HepG2 (cell line): ENCODE data around the gene PCIF1. TPM values are rescaled to one million over a fixed set of nuclear protein-coding genes. Genes with fewer than 3 reads are reported as not detected.
A peak's percentile ranks its signal among the peaks of the same experiment; 100 is the strongest.

Experiments used
- ATAC-seq: fragments of 200-7000 bp; cut with Tn5 transposase; 3 replicates; pipeline ENCODE4 v1.9.1; 2020; ENCODE audit warnings: mild to moderate bottlenecking, moderate library complexity
- BruUV-seq: library from RNA; stranded (reverse); fragments of 400-500 nt; replicated peaks from 2 replicates; lab custom pipeline; 2021; lab: Mats Ljungman, UMichigan
- CTCF ChIA-PET: fragments of 300-600 bp; formaldehyde crosslinking; extraction: SDS; loops from one replicate; lab custom pipeline; 2021; ENCODE audit warnings: low total read pairs, inconsistent platforms, low intra/inter-chr PET ratio; lab: Yijun Ruan, JAX
- POLR2A ChIA-PET: fragments of 350-600 bp; sonication (Branson Sonifier 250); formaldehyde crosslinking; loops from one replicate; lab custom pipeline; 2020; ENCODE audit warnings: antibody characterized with exemption, inconsistent platforms; lab: Yijun Ruan, JAX
- DNase-seq: peaks from one replicate; pipeline ENCODE4 v3.0.0-alpha.2; 2015; ENCODE audit warnings: low spot score
- FAIRE-seq: peaks from 3 replicates; lab custom pipeline; 2011; peaks lifted over from hg19 to GRCh38; lab: Jason Lieb, UNC
- H2AFZ ChIP-seq: one replicate; pipeline ENCODE4 v1.6.1; 2011; ENCODE audit warnings: low read length, inconsistent platforms
- H3K27ac ChIP-seq: fragments of 300-600 bp; 3 replicates; pipeline ENCODE4 v1.8.0; 2011; ENCODE audit warnings: mixed run types, mild to moderate bottlenecking, mixed read lengths, low read length, inconsistent platforms; ENCODE audit not compliant: insufficient read depth; ENCODE audit errors: extremely low read length
- H3K27me3 ChIP-seq, 2 experiments: fragments of 200-600 bp in 1 of 2; 2 replicates in 1 of 2; 3 replicates in 1 of 2; pipeline versions ENCODE4 v1.6.0 to v1.8.0; 2011; ENCODE audit warnings: low read length in 2 of 2, mild to moderate bottlenecking in 2 of 2, moderate library complexity in 2 of 2, inconsistent platforms in 1 of 2; ENCODE audit not compliant: insufficient read depth in 2 of 2, control insufficient read depth in 1 of 2
- H3K36me3 ChIP-seq, 2 experiments: fragments of 200-600 bp in 1 of 2; replicated peaks in 1 of 2; 2 replicates in 1 of 2; 3 replicates in 1 of 2; pipeline versions ENCODE4 v1.5.1 to v1.8.0; 2011; ENCODE audit warnings: low read length in 2 of 2, inconsistent platforms in 1 of 2; ENCODE audit not compliant: insufficient read depth in 2 of 2, control insufficient read depth in 1 of 2
- H3K4me1 ChIP-seq: 2 replicates; pipeline ENCODE4 v1.5.1; 2012; ENCODE audit warnings: low read length, inconsistent platforms; ENCODE audit not compliant: insufficient read depth
- H3K4me2 ChIP-seq: 2 replicates; pipeline ENCODE4 v1.6.0; 2011; ENCODE audit warnings: low read depth, low read length, inconsistent platforms
- H3K4me3 ChIP-seq, 3 experiments: fragments of 200-600 bp in 1 of 3; sonication (generic), shearing (Covaris generic) in 1 of 3; replicated peaks in 1 of 3; 2 replicates each; pipeline ENCODE4 v1.5.1; 2011 to 2016; ENCODE audit warnings: low read length in 3 of 3, inconsistent platforms in 2 of 3, low read depth in 2 of 3, mild to moderate bottlenecking in 2 of 3, control low read depth in 1 of 3, mixed read lengths in 1 of 3; ENCODE audit not compliant: insufficient read depth in 1 of 3
- H3K79me2 ChIP-seq: one replicate; pipeline ENCODE4 v1.6.1; 2011; ENCODE audit warnings: low read length, inconsistent platforms; ENCODE audit not compliant: insufficient read depth
- H3K9ac ChIP-seq: 2 replicates; pipeline ENCODE4 v1.6.0; 2011; ENCODE audit warnings: mild to moderate bottlenecking, low read depth, low read length, inconsistent platforms; ENCODE audit not compliant: insufficient read depth
- H3K9me3 ChIP-seq: 2 replicates; pipeline ENCODE4 v1.5.1; 2012; ENCODE audit warnings: mild to moderate bottlenecking, low read length
- H4K20me1 ChIP-seq: 2 replicates; pipeline ENCODE4 v1.6.0; 2011; ENCODE audit warnings: inconsistent platforms, mild to moderate bottlenecking, low read length, moderate library complexity; ENCODE audit not compliant: insufficient read depth
- AGO2 ChIP-seq: fragments of 200-400 bp; formaldehyde crosslinking; optimal IDR thresholded peaks from 2 replicates; pipeline ENCODE3; 2017; ENCODE audit warnings: mild to moderate bottlenecking, low read depth, low read length, moderate library complexity
- GZF1 ChIP-seq: sonication (generic); formaldehyde crosslinking; IDR thresholded peaks from 2 replicates; pipeline ENCODE4 v1.5.1; 2020; ENCODE audit warnings: mild to moderate bottlenecking, missing genetic modification reagents
- HINFP ChIP-seq: sonication (generic); formaldehyde crosslinking; IDR thresholded peaks from 2 replicates; pipeline ENCODE4 v1.4.0; 2020; ENCODE audit warnings: low read depth, mild to moderate bottlenecking, missing genetic modification reagents
- HMGA1 ChIP-seq: sonication (generic); formaldehyde crosslinking; conservative IDR thresholded peaks from 2 replicates; pipeline ENCODE4 v1.4.0; 2020; ENCODE audit warnings: missing genetic modification reagents
- NPAS2 ChIP-seq: sonication (generic); formaldehyde crosslinking; IDR thresholded peaks from 2 replicates; pipeline ENCODE4 v1.8.0; 2022; ENCODE audit warnings: mild to moderate bottlenecking, missing genetic modification reagents, borderline replicate concordance
- USF2 ChIP-seq, 2 experiments: sonication (generic) in 1 of 2; formaldehyde crosslinking in 1 of 2; IDR thresholded peaks; 2 replicates each; pipeline versions ENCODE4 v1.5.1 to v1.6.1; 2011 to 2020; ENCODE audit warnings: borderline replicate concordance in 1 of 2, low read depth in 1 of 2, low read length in 1 of 2, mild to moderate bottlenecking in 1 of 2, missing genetic modification reagents in 1 of 2, moderate library complexity in 1 of 2
- ZC3H4 ChIP-seq: sonication (generic); formaldehyde crosslinking; IDR thresholded peaks from 2 replicates; pipeline ENCODE4 v1.4.0; 2020; ENCODE audit warnings: missing genetic modification reagents, borderline replicate concordance
- ZNF746 ChIP-seq: sonication (generic); formaldehyde crosslinking; IDR thresholded peaks from 2 replicates; pipeline ENCODE4 v1.8.0; 2022; ENCODE audit warnings: mild to moderate bottlenecking, missing genetic modification reagents
- ZNF788 ChIP-seq: sonication (generic); formaldehyde crosslinking; IDR thresholded peaks from 2 replicates; pipeline ENCODE4 v1.5.0; 2020; ENCODE audit warnings: mild to moderate bottlenecking, missing genetic modification reagents, borderline replicate concordance
- ZNF891 ChIP-seq: sonication (generic); formaldehyde crosslinking; IDR thresholded peaks from 2 replicates; pipeline ENCODE4 v1.5.0; 2020; ENCODE audit warnings: mild to moderate bottlenecking, missing genetic modification reagents
- ZSCAN21 ChIP-seq: sonication (generic); formaldehyde crosslinking; IDR thresholded peaks from 2 replicates; pipeline ENCODE4 v1.8.0; 2022; ENCODE audit warnings: mild to moderate bottlenecking, missing genetic modification reagents, moderate library complexity, borderline replicate concordance
- WGBS: methylation state at CpG from one replicate; pipeline ENCODE4 v1.1.6; 2017; ENCODE audit warnings: low lambda C conversion rate; 5-methylcytosine and 5-hydroxymethylcytosine counted together
- in situ Hi-C: cut with HindIII; loops from 2 replicates; pipeline ENCODE4 v1.10.0; 2017; ENCODE audit warnings: low pct_unique_long_range_greater_than_20kb; ENCODE audit not compliant: extremely low pct_ligation_motif_present
- intact Hi-C: fragments of 100-400 bp; cut with micrococcal nuclease; formaldehyde crosslinking; loops from one replicate; pipeline ENCODE4 v1.10.0; 2022; ENCODE audit not compliant: unreplicated experiment
- polyA plus RNA-seq, 8 experiments: library from polyadenylated mRNA; depleted of rRNA in 3 of 8; stranded (reverse) in 7 of 8; unstranded in 1 of 8; fragments of >200 nt; fragmentation: Illumina TruSeq in 4 of 8; extraction: Trizol in 4 of 8; gene quantifications; 2 replicates each; pipeline versions ENCODE4 v1.2.1 to v1.2.3, GENCODE V29; 2011 to 2016; ENCODE audit warnings: low read depth in 4 of 8, missing spikeins in 1 of 8, mixed read lengths in 1 of 8; ENCODE audit not compliant: insufficient read depth in 1 of 8
- total RNA-seq, 5 experiments: library from RNA; depleted of rRNA; stranded (reverse); fragments of >200 nt; fragmentation: Illumina TruSeq; extraction: Trizol; gene quantifications; 2 replicates each; pipeline ENCODE4 v1.2.3, GENCODE V29; 2016; ENCODE audit warnings: low read depth in 1 of 5

Gene PCIF1
- total and polyA plus RNA-seq, 2 of the 13 experiments (the other 11 are each of a cell fraction or from before 2014, with no cell fraction given), result 20.9 to 24.4 TPM

GRCh38 chr20:45896641-45897161 is 37.8 kb upstream of the PCIF1 start:
- DNase-seq (no peak), FAIRE-seq (no peak), ATAC-seq (no peak)
- H3K9ac ChIP-seq, result no peak overlapping the region
- no peak overlapping the region for H3K4me2 ChIP-seq
- no peaks in the 10 kb centered on the region for H4K20me1 ChIP-seq
- no peak overlapping the region for H2AFZ ChIP-seq
- no peaks in the 10 kb centered on the region for H3K9me3 ChIP-seq
- 99% methylated on average over 14 of the region's 14 CpGs for WGBS
- in situ Hi-C loops (no loop called here), intact Hi-C loops (no loop called here)
- peaks cover 52 to 63% of the 10 kb centered on the region in 2 experiments for H3K36me3 ChIP-seq
- peaks cover 9% of the 10 kb centered on the region for H3K79me2 ChIP-seq
- peaks cover 15% of the 10 kb centered on the region for H3K4me1 ChIP-seq
- ChIA-PET CTCF (no interaction called here), POLR2A (interaction anchor here (0.7 to 1.4 kb wide), 4 partner anchors 9 to 37 kb away, joined by 3 to 11 read pairs (median 3); no protein-coding TSS in a partner anchor)
- no TSS peak for BruUV-seq
- TF ChIP-seq ZSCAN21 (CRISPR knock-in tag), result 0 out of 2 replicates have a peak, but pooled peaks have one; percentile 18
- TF ChIP-seq ZNF891 (CRISPR knock-in tag), result peak; percentile 69; the same call in 1 of the 2 replicates
- TF ChIP-seq AGO2, result peak; percentile 41
- no peak for TF ChIP-seq ZNF788 (CRISPR knock-in tag)
- no peak for TF ChIP-seq HINFP (CRISPR knock-in tag)
- 0 out of 2 replicates have a peak, but pooled peaks have one; percentile 33 for TF ChIP-seq NPAS2 (CRISPR knock-in tag)
- no peak for TF ChIP-seq HMGA1 (CRISPR knock-in tag)
- TF ChIP-seq ZC3H4 (CRISPR knock-in tag), result 0 out of 2 replicates have a peak, but pooled peaks have one; percentile 46
- TF ChIP-seq USF2 (IDR thresholded peaks at IDR 0.05; ENCODE audit: low read depth, low read length), result no peak
- peak; percentile 15; the same call in 1 of the 2 replicates for TF ChIP-seq USF2 (CRISPR knock-in tag; IDR thresholded peaks at IDR 0.05; ENCODE audit: borderline replicate concordance)
- TF ChIP-seq GZF1, result no peak
- TF ChIP-seq ZNF746, result 0 out of 2 replicates have a peak, but pooled peaks have one; percentile 43
- H3K4me3 ChIP-seq, result no peak overlapping the region
- no peak overlapping the region for H3K27ac ChIP-seq
- no peaks in the 10 kb centered on the region for H3K27me3 ChIP-seq
